Activated CD8-positive, alpha-beta memory T cell treated with anti-CD3 and anti-CD28 coated beads for 24 hours (primary cell): ENCODE measurements around the gene FNDC3A.
A peak's percentile ranks its signal among the peaks of the same experiment; 100 is the strongest.
"Not testable (repeated sequence)": the region's sequence is repeated elsewhere in the genome, so short reads cannot be mapped to it uniquely, and the experiment has no call there.

Experiments
- DNase-seq: peaks from one replicate; pipeline ENCODE4 v3.0.0-alpha.2; 2020

The FNDC3A gene

GRCh38 chr13:49157955-49158584 is 182.4 kb downstream of the FNDC3A start:
- not testable (repeated sequence) for DNase-seq

- not testable (repeated sequence) for DNase-seq
Observed at GRCh38 chr13:49163162-49163561, 187.4 kb downstream of the FNDC3A start.

GRCh38 chr13:49164712-49165111 is 189.0 kb downstream of the FNDC3A start:
- DNase-seq: no peak

- no peak for DNase-seq
Observed at GRCh38 chr13:49165798-49166752, 190.4 kb downstream of the FNDC3A start.

- DNase-seq: no peak
Observed at GRCh38 chr13:49171359-49171758, 195.6 kb downstream of the FNDC3A start.

- no peak for DNase-seq
Observed at GRCh38 chr13:49183672-49184325, 208.1 kb downstream of the FNDC3A start.

GRCh38 chr13:49184621-49185020 is 208.9 kb downstream of the FNDC3A start:
- no peak for DNase-seq

- no peak for DNase-seq
Observed at GRCh38 chr13:49185264-49185663, 209.6 kb downstream of the FNDC3A start.

- no peak for DNase-seq
Observed at GRCh38 chr13:49190901-49191300, 215.2 kb downstream of the FNDC3A start.

- no peak for DNase-seq
Observed at GRCh38 chr13:49206641-49207040, 230.9 kb downstream of the FNDC3A start.

GRCh38 chr13:49208619-49209018 is 232.9 kb downstream of the FNDC3A start:
- DNase-seq: no peak

GRCh38 chr13:49210114-49210513 is 234.4 kb downstream of the FNDC3A start:
- DNase-seq: no peak

GRCh38 chr13:49210669-49211068 is 235.0 kb downstream of the FNDC3A start:
- DNase-seq: no peak

GRCh38 chr13:49213539-49213938 is 237.8 kb downstream of the FNDC3A start:
- DNase-seq: no peak

GRCh38 chr13:49213997-49214916 is 238.5 kb downstream of the FNDC3A start:
- no peak for DNase-seq

- peak; percentile 67 for DNase-seq
Observed at GRCh38 chr13:49214917-49215376, 239.2 kb downstream of the FNDC3A start.

- DNase-seq: no peak
Observed at GRCh38 chr13:49216334-49216733, 240.6 kb downstream of the FNDC3A start.

GRCh38 chr13:49217962-49218492 is 242.3 kb downstream of the FNDC3A start:
- DNase-seq: no peak

GRCh38 chr13:49218493-49219051 is 242.9 kb downstream of the FNDC3A start:
- DNase-seq: no peak

- no peak for DNase-seq
Observed at GRCh38 chr13:49219647-49220035, 243.9 kb downstream of the FNDC3A start.

GRCh38 chr13:49220036-49220855 is 244.5 kb downstream of the FNDC3A start, which contains the start of gene MLNR:
TSS of gene MLNR (plus strand) at chr13:49220338. CDS start at chr13:49220338, 0 bp downstream.
- peak; percentile 72 for DNase-seq
